NCI-H128 (cell line): ENCODE measurements around the gene MGRN1.
A peak's percentile ranks its signal among the peaks of the same experiment; 100 is the strongest.

Experiments used
- DNase-seq: peaks from one replicate; lab custom pipeline; 2025; ENCODE audit not compliant: unreplicated experiment; lab: John Stamatoyannopoulos, UW

The MGRN1 gene

GRCh38 chr16:4685776-4686496 is 61.3 kb downstream of the MGRN1 start:
- DNase-seq, result no peak

GRCh38 chr16:4686497-4687210 is 62.0 kb downstream of the MGRN1 start:
- DNase-seq, result no peak

GRCh38 chr16:4687416-4687815 is 62.8 kb downstream of the MGRN1 start:
- no peak for DNase-seq

- no peak for DNase-seq
Observed at GRCh38 chr16:4687946-4688673, 63.5 kb downstream of the MGRN1 start.

- DNase-seq, result no peak
Observed at GRCh38 chr16:4688674-4689045, 64.0 kb downstream of the MGRN1 start.

GRCh38 chr16:4689091-4689671 is 64.6 kb downstream of the MGRN1 start:
- no peak for DNase-seq

GRCh38 chr16:4689864-4690704 is 65.5 kb downstream of the MGRN1 start:
- no peak for DNase-seq

GRCh38 chr16:4690946-4691665 is 66.5 kb downstream of the MGRN1 start:
- DNase-seq, result no peak

GRCh38 chr16:4691666-4692412 is 67.2 kb downstream of the MGRN1 start:
- DNase-seq, result no peak

GRCh38 chr16:4692460-4693295 is 68.1 kb downstream of the MGRN1 start:
- DNase-seq, result no peak

GRCh38 chr16:4693296-4693955 is 68.8 kb downstream of the MGRN1 start, which contains the start of gene NUDT16L1:
Gene NUDT16L1, plus strand, starts transcription at chr16:4693562. Its CDS starts 165 bp downstream, at chr16:4693727.
- peak; percentile 83 for DNase-seq

- no peak for DNase-seq
Observed at GRCh38 chr16:4693956-4694641, 69.5 kb downstream of the MGRN1 start.

GRCh38 chr16:4694642-4695451 is 70.2 kb downstream of the MGRN1 start:
- no peak for DNase-seq

- no peak for DNase-seq
Observed at GRCh38 chr16:4695473-4696171, 71.0 kb downstream of the MGRN1 start.

GRCh38 chr16:4696172-4696904 is 71.7 kb downstream of the MGRN1 start:
- no peak for DNase-seq
